A549 (cell line): Measurements from ENCODE around the gene LAMA2. TPM values are rescaled to one million over a fixed set of nuclear protein-coding genes. Genes with fewer than 3 reads are reported as not detected.

ENCODE experiments used
- ATAC-seq, 2 experiments: fragments of 200-7000 bp in 1 of 2; fragments of >200 bp in 1 of 2; cut with Nextera tagmentation in 1 of 2; cut with Tn5 transposase in 1 of 2; 3 replicates each; pipeline versions ENCODE4 v1.8.0 to v1.9.1; 2018 to 2020; ENCODE audit warnings: mild to moderate bottlenecking in 1 of 2, moderate library complexity in 1 of 2
- CTCF ChIA-PET: fragments of 300-600 bp; sonication (Branson Sonifier 250); formaldehyde crosslinking; extraction: SDS; loops from one replicate; lab custom pipeline; 2021; ENCODE audit warnings: antibody characterized with exemption, inconsistent platforms; lab: Yijun Ruan, JAX
- POLR2A ChIA-PET: fragments of 350-600 bp; formaldehyde crosslinking; extraction: SDS; loops from one replicate; lab custom pipeline; 2021; ENCODE audit warnings: antibody characterized with exemption, inconsistent platforms; lab: Yijun Ruan, JAX
- DNase-seq, 2 experiments: peaks; one replicate each; pipeline versions ENCODE4 v3.0.0 to v3.0.0-alpha.2; 2011 to 2016; ENCODE audit warnings: low read depth in 1 of 2, low spot score in 1 of 2
- FAIRE-seq: peaks from 2 replicates; lab custom pipeline; 2011; peaks lifted over from hg19 to GRCh38; lab: Jason Lieb, UNC
- H3K27ac ChIP-seq, 2 experiments: fragments of >200 bp; sonication (Bioruptor Twin); formaldehyde crosslinking; 3 replicates each; pipeline ENCODE4 v1.5.1; 2016 to 2017
- H3K4me1 ChIP-seq: fragments of >200 bp; sonication (Bioruptor Twin); formaldehyde crosslinking; 3 replicates; pipeline ENCODE4 v1.6.1; 2016
- H3K4me2 ChIP-seq: fragments of >200 bp; sonication (Bioruptor Twin); formaldehyde crosslinking; 3 replicates; pipeline ENCODE4 v1.6.1; 2016
- H3K4me3 ChIP-seq: fragments of >200 bp; sonication (Bioruptor Twin); formaldehyde crosslinking; 3 replicates; pipeline ENCODE4 v1.5.1; 2016
- H3K9me3 ChIP-seq: fragments of >200 bp; sonication (Bioruptor Twin); formaldehyde crosslinking; 3 replicates; pipeline ENCODE4 v1.6.1; 2016
- BCL3 ChIP-seq: fragments of >200 bp; sonication (Bioruptor Twin); formaldehyde crosslinking; IDR thresholded peaks from 3 replicates; pipeline ENCODE4 v1.6.1; 2016
- CBX2 ChIP-seq: fragments of 200-600 bp; sonication (generic); IDR thresholded peaks from 2 replicates; pipeline ENCODE4 v1.6.1; 2016; ENCODE audit warnings: low read depth, mild to moderate bottlenecking, borderline replicate concordance
- CEBPB ChIP-seq, 2 experiments: fragments of >200 bp in 1 of 2; sonication (Bioruptor Twin) in 1 of 2; formaldehyde crosslinking in 1 of 2; IDR thresholded peaks; 2 replicates each; pipeline ENCODE4 v1.6.1; 2012 to 2016
- CHD2 ChIP-seq: fragments of 150-350 bp; IDR thresholded peaks from 2 replicates; pipeline ENCODE4 v1.6.1; 2014; ENCODE audit warnings: low read length; ENCODE audit not compliant: partially characterized antibody
- CHD4 ChIP-seq: fragments of 200-600 bp; sonication (generic); IDR thresholded peaks from 2 replicates; pipeline ENCODE4 v1.6.1; 2016; ENCODE audit warnings: antibody characterized with exemption, mild to moderate bottlenecking, borderline replicate concordance
- CTCF ChIP-seq: fragments of >200 bp; sonication (Bioruptor Twin); formaldehyde crosslinking; IDR thresholded peaks from 3 replicates; pipeline ENCODE4 v1.5.1; 2016
- E2F6 ChIP-seq: IDR thresholded peaks from 2 replicates; pipeline ENCODE4 v1.6.1; 2012; ENCODE audit warnings: low read depth, borderline replicate concordance
- EHF ChIP-seq: fragments of 250-450 bp; sonication (Bioruptor Pico); IDR thresholded peaks from 2 replicates; pipeline ENCODE4 v1.5.0; 2020; ENCODE audit warnings: mild to moderate bottlenecking
- EHMT2 ChIP-seq: fragments of 200-600 bp; sonication (generic); IDR thresholded peaks from 2 replicates; pipeline ENCODE4 v1.6.1; 2016; ENCODE audit warnings: antibody characterized with exemption, low read depth, mild to moderate bottlenecking, moderate library complexity
- ELK1 ChIP-seq: fragments of 150-350 bp; IDR thresholded peaks from 2 replicates; pipeline ENCODE4 v1.6.1; 2014; ENCODE audit warnings: low read depth, mild to moderate bottlenecking, low read length
- ESRRA ChIP-seq: fragments of 150-350 bp; IDR thresholded peaks from 2 replicates; pipeline ENCODE4 v1.6.1; 2014; ENCODE audit warnings: mild to moderate bottlenecking, low read length, borderline replicate concordance
- FOSB ChIP-seq: fragments of 250-450 bp; sonication (Bioruptor Pico); IDR thresholded peaks from 2 replicates; pipeline ENCODE4 v1.5.0; 2020; ENCODE audit warnings: mild to moderate bottlenecking, moderate library complexity
- FOSL2 ChIP-seq, 2 experiments: fragments of 450-650 bp in 1 of 2; fragments of >200 bp in 1 of 2; sonication (Bioruptor Twin) in 1 of 2; formaldehyde crosslinking; IDR thresholded peaks; 2 replicates each; pipeline versions ENCODE4 v1.5.0 to v1.6.1; 2016 to 2020; ENCODE audit warnings: mild to moderate bottlenecking in 1 of 2, moderate library complexity in 1 of 2
- HES2 ChIP-seq: fragments of >200 bp; sonication (Bioruptor Twin); formaldehyde crosslinking; IDR thresholded peaks from 2 replicates; pipeline ENCODE4 v1.6.1; 2016
- HEYL ChIP-seq: fragments of 250-450 bp; sonication (Bioruptor Pico); IDR thresholded peaks from 2 replicates; pipeline ENCODE4 v1.8.0; 2021; ENCODE audit warnings: mild to moderate bottlenecking, moderate library complexity
- HOXB5 ChIP-seq: fragments of 250-450 bp; sonication (Bioruptor Pico); IDR thresholded peaks from 2 replicates; pipeline ENCODE4 v1.5.0; 2020; ENCODE audit warnings: mild to moderate bottlenecking, moderate library complexity
- JUN ChIP-seq, 2 experiments: fragments of >200 bp; sonication (Bioruptor Twin); formaldehyde crosslinking; IDR thresholded peaks; 2 replicates in 1 of 2; 3 replicates in 1 of 2; pipeline ENCODE4 v1.6.1; 2016 to 2017
- JUNB ChIP-seq: fragments of >200 bp; sonication (Bioruptor Twin); formaldehyde crosslinking; IDR thresholded peaks from 2 replicates; pipeline ENCODE4 v1.6.1; 2016
- KDM5A ChIP-seq: fragments of 200-600 bp; sonication (generic); IDR thresholded peaks from 2 replicates; pipeline ENCODE4 v1.6.1; 2016; ENCODE audit warnings: antibody characterized with exemption, mild to moderate bottlenecking
- MAFK ChIP-seq: fragments of 450-650 bp; IDR thresholded peaks from 2 replicates; pipeline ENCODE4 v1.6.1; 2014; ENCODE audit not compliant: partially characterized antibody
- MAZ ChIP-seq: fragments of 150-350 bp; IDR thresholded peaks from 2 replicates; pipeline ENCODE4 v1.6.1; 2014; ENCODE audit warnings: antibody characterized with exemption, low read depth, low read length, borderline replicate concordance
- NFE2L2 ChIP-seq: fragments of 150-350 bp; conservative IDR thresholded peaks from 2 replicates; pipeline ENCODE4 v1.6.1; 2014; ENCODE audit warnings: low read length
- NPAS2 ChIP-seq: fragments of 250-450 bp; sonication (Bioruptor Pico); IDR thresholded peaks from 2 replicates; pipeline ENCODE4 v1.8.0; 2022; ENCODE audit warnings: mild to moderate bottlenecking, moderate library complexity, borderline replicate concordance
- NR3C1 ChIP-seq: fragments of >200 bp; sonication (Bioruptor Twin); formaldehyde crosslinking; IDR thresholded peaks from 3 replicates; pipeline ENCODE4 v1.6.1; 2017
- PHF8 ChIP-seq: fragments of 200-600 bp; sonication (generic); IDR thresholded peaks from 2 replicates; pipeline ENCODE4 v1.6.1; 2016; ENCODE audit warnings: low read depth, mild to moderate bottlenecking, antibody characterized with exemption, moderate library complexity, borderline replicate concordance
- POLR2AphosphoS2 ChIP-seq: conservative IDR thresholded peaks from 2 replicates; pipeline ENCODE4 v1.6.1; 2012; ENCODE audit warnings: low read length, improper control_type of control experiment, inconsistent platforms
- RARB ChIP-seq: fragments of 250-450 bp; sonication (Bioruptor Pico); IDR thresholded peaks from 2 replicates; pipeline ENCODE4 v1.8.0; 2021; ENCODE audit warnings: mild to moderate bottlenecking, moderate library complexity
- RNF2 ChIP-seq: fragments of 200-600 bp; sonication (generic); IDR thresholded peaks from 2 replicates; pipeline ENCODE4 v1.6.1; 2016; ENCODE audit warnings: low read depth, mild to moderate bottlenecking, antibody characterized with exemption, moderate library complexity, borderline replicate concordance
- SMC3 ChIP-seq: fragments of >200 bp; sonication (Bioruptor Twin); formaldehyde crosslinking; IDR thresholded peaks from 3 replicates; pipeline ENCODE4 v1.6.1; 2018; ENCODE audit warnings: inconsistent platforms
- USF2 ChIP-seq: fragments of 450-650 bp; IDR thresholded peaks from 2 replicates; pipeline ENCODE4 v1.6.1; 2014; ENCODE audit warnings: antibody characterized with exemption
- ZC3H11A ChIP-seq: fragments of 450-650 bp; IDR thresholded peaks from 2 replicates; pipeline ENCODE4 v1.6.1; 2014; ENCODE audit warnings: antibody characterized with exemption, mild to moderate bottlenecking
- whole genome bisulfite sequencing: methylation state at CpG from one replicate; pipeline ENCODE4 v1.1.6; 2017; ENCODE audit errors: missing lambda C conversion rate; 5-methylcytosine and 5-hydroxymethylcytosine counted together
- polyA plus RNA-seq, 4 experiments: library from polyadenylated mRNA; depleted of rRNA in 3 of 4; stranded (reverse); fragments of >200 nt; fragmentation: RNase III in 1 of 4; extraction: RNeasy Plus Mini Kit Qiagen cat#74134 plus additional on column Dnase treatment in 1 of 4; gene quantifications; 2 replicates in 3 of 4; 3 replicates in 1 of 4; pipeline ENCODE4 v1.2.3, GENCODE V29; 2011 to 2017

LAMA2 gene
- polyA plus RNA-seq, 2 of the 4 experiments (the other 2 are of a cell fraction): 0.21 to 1.3 TPM

GRCh38 chr6:129188306-129188705 lies 305.4 kb downstream of the LAMA2 start:
- CTCF ChIA-PET: no interaction called here

GRCh38 chr6:129188795-129189194 lies 305.9 kb downstream of the LAMA2 start:
- no peak for FAIRE-seq
- ATAC-seq: no peak
- TF ChIP-seq EHMT2 (no peak), RARB (CRISPR knock-in tag) (no peak), NFE2L2 (no peak), CEBPB (IDR thresholded peaks at IDR 0.05) (no peak), JUNB (no peak), USF2 (no peak), EHF (CRISPR knock-in tag) (no peak), FOSL2 (IDR thresholded peaks at IDR 0.05) (no peak), FOSL2 (CRISPR knock-in tag; IDR thresholded peaks at IDR 0.05) (no peak), SMC3 (no peak), RNF2 (no peak), MAZ (no peak), NR3C1 (no peak), NPAS2 (CRISPR knock-in tag) (no peak), CTCF (no peak), FOSB (no peak), CBX2 (no peak), JUN (IDR thresholded peaks at IDR 0.05) (no peak), KDM5A (no peak)

More at GRCh38 chr6:129188306-129188705, 305.4 kb downstream of the LAMA2 start:
- DNase-seq: no peak
- Histone ChIP-seq H3K4me3 (no peak overlapping the region), H3K9me3 (no peaks in the 10 kb centered on the region), H3K27ac (no peak overlapping the region)
- no peak for TF ChIP-seq POLR2AphosphoS2
- no peak for TF ChIP-seq BCL3
- no peak for TF ChIP-seq PHF8
- no peak for TF ChIP-seq HES2
- no peak for TF ChIP-seq SMC3
- no peak for TF ChIP-seq FOSL2 (IDR thresholded peaks at IDR 0.05)
- TF ChIP-seq FOSL2 (CRISPR knock-in tag; IDR thresholded peaks at IDR 0.05): no peak
- no peak for TF ChIP-seq CHD4
- TF ChIP-seq CHD2: no peak
- TF ChIP-seq RNF2: no peak
- no peak for TF ChIP-seq MAZ
- no peak for TF ChIP-seq E2F6
- TF ChIP-seq ELK1: no peak
- TF ChIP-seq ZC3H11A: no peak
- no peak for TF ChIP-seq ESRRA
- TF ChIP-seq HOXB5 (CRISPR knock-in tag): no peak
- TF ChIP-seq JUN (IDR thresholded peaks at IDR 0.05): no peak
- TF ChIP-seq MAFK: no peak
- TF ChIP-seq RARB (CRISPR knock-in tag): no peak
- no peak for TF ChIP-seq HEYL (CRISPR knock-in tag)
- TF ChIP-seq, all 56 proteins: peak for 0
- no peak for ATAC-seq
- WGBS: 54% methylated on average over 2 of the region's 2 CpGs
- POLR2A ChIA-PET: no interaction called here
- Histone ChIP-seq H3K4me2 (no peak overlapping the region), H3K4me1 (no peaks in the 10 kb centered on the region)
- FAIRE-seq: no peak

More at GRCh38 chr6:129188795-129189194, 305.9 kb downstream of the LAMA2 start:
- no peak overlapping the region for H3K4me3 ChIP-seq
- no peak overlapping the region for H3K4me2 ChIP-seq
- POLR2A ChIA-PET: no interaction called here
- DNase-seq: no peak
- H3K4me1 ChIP-seq: no peaks in the 10 kb centered on the region
- no peak overlapping the region for H3K27ac ChIP-seq
- 48% methylated on average over 2 of the region's 2 CpGs for WGBS
- CTCF ChIA-PET: no interaction called here
- no peaks in the 10 kb centered on the region for H3K9me3 ChIP-seq
